ENCODE results near the gene GRK7.

GRCh38 chr3:141797819-141798447, 34.7 kb downstream of the GRK7 start:
- TF ChIP-seq CTCF (IDR thresholded peaks at IDR 0.05) = no peak
- TF ChIP-seq POLR2A (IDR thresholded peaks at IDR 0.05) = no peak
